Spleen (tissue), 7 donors: ENCODE measurements around the gene PIGV.
A peak's percentile ranks its signal among the peaks of the same experiment; 100 is the strongest.

Experiments
- CTCF ChIP-seq, 11 experiments: fragments of 200-600 bp in 7 of 11; fragments of 450-650 bp in 4 of 11; sonication (generic) in 4 of 11; IDR thresholded peaks in 8 of 11; conservative IDR thresholded peaks in 3 of 11; 1 replicate in 7 of 11; 2 replicates in 4 of 11; pipeline versions ENCODE4 v1.4.0 to v1.8.0; 2016 to 2021; ENCODE audit warnings: antibody characterized with exemption in 11 of 11, inconsistent platforms in 4 of 11, mild to moderate bottlenecking in 1 of 11
- POLR2A ChIP-seq, 3 donors: fragments of 450-650 bp; IDR thresholded peaks; one replicate each; pipeline ENCODE4 v1.5.1; 2017; ENCODE audit warnings: antibody characterized with exemption in 3 of 3, mild to moderate bottlenecking in 1 of 3
- donor health status: DM: no; HTN: no; CAD: no; lungs with moderate emphysema.
- donor health status: DM: no; HTN: no; CAD: no.
- donor health status: DM: no; HTN: no; CAD: no.

- TF ChIP-seq CTCF (IDR thresholded peaks at IDR 0.05 in 8 of 11, conservative IDR thresholded peaks at IDR 0.05 in 3 of 11) = peak in 10 of 11 experiments; percentile 20 to 71 (median 46)
- TF ChIP-seq POLR2A (IDR thresholded peaks at IDR 0.05) = peak in 2 of 3 donors; percentile 6 to 46
These were observed at the start of gene PIGV for GRCh38 chr1:26787706-26788514.
